IPS-NIHi7 (cell line): ENCODE data around the gene MTX2.

Experiments used
- DNase-seq: peaks from one replicate; pipeline ENCODE4 v3.0.0; 2012; ENCODE audit warnings: mixed read lengths; ENCODE audit errors: extremely low spot score

Gene MTX2

DNA sequence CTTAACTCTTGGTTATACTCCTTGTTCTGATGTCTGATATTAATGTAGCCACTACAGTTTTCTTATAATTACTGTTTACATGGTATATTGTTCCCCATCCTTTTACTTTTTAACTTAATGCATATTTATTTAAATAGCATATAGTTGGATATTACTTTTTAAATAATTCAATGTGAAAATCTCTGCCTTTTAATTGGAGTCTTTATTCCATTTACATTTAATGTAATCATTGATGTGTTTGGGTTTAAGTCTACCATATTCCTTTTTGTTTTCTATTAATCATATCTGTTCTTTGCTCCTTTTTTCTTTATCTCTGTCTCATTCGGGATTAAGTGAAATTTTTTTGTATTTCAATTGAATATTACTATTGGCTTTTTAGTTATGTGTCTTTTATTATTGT lies 109.1 kb downstream of the MTX2 start:
- no peak for DNase-seq

DNA sequence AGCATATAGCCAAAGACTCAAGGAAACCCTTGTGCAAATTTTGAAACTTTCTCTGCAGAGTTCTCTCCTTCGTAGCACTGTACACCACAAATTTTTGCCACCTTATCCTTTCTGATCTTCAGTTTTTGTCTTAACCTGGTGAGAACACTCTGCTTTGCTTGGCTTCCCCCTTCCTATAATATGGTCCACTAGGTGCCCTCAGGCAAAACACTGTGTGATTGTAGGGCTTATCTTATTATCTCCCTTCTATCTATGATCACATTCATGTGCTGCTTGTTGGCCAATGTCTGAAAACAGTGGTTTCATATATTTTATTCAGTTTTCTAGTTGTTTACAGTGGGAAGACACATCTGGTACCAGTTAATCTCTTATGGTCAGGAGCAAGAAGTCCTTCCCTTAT lies 111.1 kb downstream of the MTX2 start:
- DNase-seq: no peak

- DNase-seq: no peak
These were observed 113.9 kb downstream of the MTX2 start for GRCh38 chr2:176383100-176383499.

- no peak for DNase-seq
These were observed 114.7 kb downstream of the MTX2 start for GRCh38 chr2:176383836-176384442.

GRCh38 chr2:176385219-176385759 lies 116.0 kb downstream of the MTX2 start:
- no peak for DNase-seq

GRCh38 chr2:176385838-176386237 lies 116.6 kb downstream of the MTX2 start:
- peak; percentile 33 for DNase-seq
